ENCODE data around the gene AUTS2. TPM values are rescaled to one million over a fixed set of nuclear protein-coding genes. Genes with fewer than 3 reads are reported as not detected.

AUTS2 gene
- total RNA-seq, 2 donors from 2014 or later = 0.53 to 2.2 TPM

DNA sequence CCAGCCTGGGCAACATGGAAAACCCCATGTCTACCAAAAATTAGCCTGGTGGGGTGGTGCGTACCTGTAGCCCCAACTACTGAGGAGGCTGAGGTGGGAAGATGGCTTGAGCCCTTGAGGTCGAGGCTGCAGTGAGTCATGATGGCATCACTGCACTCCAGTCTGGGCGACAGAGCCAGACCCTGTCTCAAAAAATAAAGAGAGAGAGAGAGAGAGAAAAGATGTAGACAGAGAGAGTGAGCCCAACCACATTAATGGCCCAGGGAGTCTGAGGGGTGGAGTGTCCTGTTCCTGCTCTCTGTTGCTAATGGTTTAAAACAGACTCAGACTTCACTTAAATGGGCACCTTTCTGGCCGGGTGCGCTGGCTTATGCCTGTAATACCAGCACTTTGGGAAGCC is 1078.0 kb downstream of the AUTS2 start:
- ATAC-seq (no peak), DNase-seq (ENCODE audit: low spot score in 2 of 2) (no peak)
- H3K9me3 Mint-ChIP-seq = no peaks in the 10 kb centered on the region
- H3K27ac Mint-ChIP-seq = no peak overlapping the region
- H3K36me3 Mint-ChIP-seq = peaks cover 0 to 4% of the 10 kb centered on the region in 2 donors

DNA sequence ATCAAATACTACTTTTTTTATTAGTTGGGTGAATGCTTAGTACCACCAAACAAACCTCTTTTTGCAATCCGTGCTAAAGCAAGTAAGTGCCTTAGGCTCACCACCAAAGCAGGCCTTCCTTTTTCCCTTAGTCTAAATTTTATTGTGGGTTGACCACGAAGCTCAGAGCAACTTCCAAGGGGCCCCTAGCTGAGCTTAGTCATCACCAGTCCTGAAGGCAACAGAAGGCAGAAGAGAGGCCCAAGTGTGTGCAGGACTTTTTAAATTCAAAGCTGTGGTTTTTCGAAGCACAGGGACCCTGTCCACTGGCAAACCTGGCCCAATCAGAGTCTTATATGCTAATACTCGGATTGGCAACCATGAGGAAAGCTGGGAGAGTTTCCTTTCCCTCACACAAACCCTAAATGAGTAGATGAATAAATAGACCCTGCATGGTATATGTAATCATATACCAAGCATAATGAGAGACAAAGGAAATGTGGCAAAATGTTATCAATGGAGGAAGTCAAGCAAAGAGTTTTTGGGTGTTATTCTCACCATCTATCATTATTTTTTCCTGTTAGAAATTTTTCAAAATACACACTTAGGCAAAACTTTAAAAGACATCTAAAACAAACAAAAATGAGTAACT is 1080.5 kb downstream of the AUTS2 start:
- ATAC-seq (peak in 1 of 2 donors; percentile 55), DNase-seq (ENCODE audit: low spot score in 2 of 2) (no peak)
- Mint-ChIP-seq H3K36me3 (peaks cover 0 to 4% of the 10 kb centered on the region in 2 donors), H3K9me3 (no peaks in the 10 kb centered on the region), H3K27ac (no peak overlapping the region)

DNA sequence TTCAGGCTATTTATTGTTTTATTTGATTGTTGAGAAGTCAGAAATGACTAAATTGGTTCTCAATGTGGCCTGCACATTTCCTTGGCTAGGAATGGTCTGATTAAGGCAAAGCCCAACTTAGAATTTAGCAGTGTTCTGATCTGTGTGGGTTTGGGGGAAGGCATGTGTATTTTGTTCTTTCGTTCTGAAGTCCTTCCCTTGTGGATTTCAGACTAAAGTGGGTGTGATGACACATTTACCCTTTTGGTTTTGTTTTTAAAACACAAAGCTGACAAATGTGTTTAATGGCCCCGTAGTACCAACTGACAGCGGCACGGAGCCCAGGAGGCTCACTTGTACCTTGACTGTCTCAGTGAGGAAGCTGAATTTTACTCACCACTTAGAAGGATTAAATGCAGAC is 1081.4 kb downstream of the AUTS2 start:
- H3K9me3 Mint-ChIP-seq = peaks cover 0 to 5% of the 10 kb centered on the region in 2 donors
- peaks cover 0 to 4% of the 10 kb centered on the region in 2 donors for H3K36me3 Mint-ChIP-seq
- H3K27ac Mint-ChIP-seq = no peak overlapping the region

DNA sequence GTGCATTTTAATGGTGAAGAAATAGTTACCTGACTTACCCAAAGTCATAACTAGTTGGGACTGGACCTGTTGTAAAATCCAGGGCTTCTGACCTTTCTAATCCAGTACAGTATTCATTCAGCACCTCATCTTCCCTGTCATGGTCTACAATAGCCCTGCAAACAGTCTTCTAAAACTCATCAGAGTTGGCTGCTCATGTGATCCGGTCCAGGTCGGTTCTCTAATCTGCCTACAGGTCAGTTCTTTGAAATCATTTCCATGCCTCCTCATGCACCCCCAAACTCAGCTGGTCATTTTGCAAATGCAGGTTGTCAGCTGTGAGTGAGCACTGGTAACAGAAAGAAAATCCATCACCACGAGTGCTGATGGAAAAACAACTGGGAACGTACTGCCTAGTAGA is 1082.0 kb downstream of the AUTS2 start:
- DNase-seq (ENCODE audit: low spot score in 2 of 2) (no peak), ATAC-seq (no peak)
- no peak overlapping the region for H3K27ac Mint-ChIP-seq
- H3K36me3 Mint-ChIP-seq = peaks cover 0 to 4% of the 10 kb centered on the region in 2 donors
- peaks cover 0 to 5% of the 10 kb centered on the region in 2 donors for H3K9me3 Mint-ChIP-seq

More for the DNA sequence above, 1081.4 kb downstream of the AUTS2 start:
- ATAC-seq (peak; percentile 69 to 83), DNase-seq (ENCODE audit: low spot score in 2 of 2) (no peak)

DNA sequence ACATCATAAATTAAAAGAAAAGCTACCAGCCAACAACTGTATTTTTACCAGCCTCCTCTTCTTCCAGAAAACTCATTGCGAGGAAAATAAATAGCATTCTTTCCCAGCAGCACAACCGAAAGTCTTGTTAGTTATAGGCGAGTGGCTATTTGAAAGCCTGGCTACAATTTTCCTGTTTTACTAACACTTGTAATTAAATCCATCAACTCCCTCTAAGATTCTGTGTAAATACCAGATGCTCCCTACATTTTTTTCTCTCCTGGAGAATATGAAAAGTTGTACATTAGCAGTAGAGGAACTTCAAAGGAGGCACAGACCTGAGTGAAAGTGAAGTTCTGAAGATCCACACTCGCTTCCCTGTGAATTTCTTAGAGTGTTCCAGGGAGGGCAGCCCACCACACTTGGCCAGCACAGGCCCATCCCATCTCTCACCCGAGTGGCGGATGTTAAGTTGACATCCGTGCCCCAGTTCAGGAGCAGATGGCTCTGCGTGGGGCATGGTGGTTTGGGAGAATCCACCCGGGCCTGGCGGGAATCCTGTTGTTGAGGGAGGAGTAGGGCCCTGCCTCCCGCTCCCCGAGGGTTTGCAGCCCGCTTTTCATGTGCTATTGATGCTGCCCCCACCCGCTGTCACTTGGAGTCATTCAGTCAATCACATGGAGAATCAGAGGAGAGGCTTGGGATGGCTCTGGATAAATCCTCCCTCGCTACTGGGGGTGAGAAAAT is 1082.6 kb downstream of the AUTS2 start:
- Mint-ChIP-seq H3K36me3 (peaks cover 0 to 4% of the 10 kb centered on the region in 2 donors), H3K27ac (no peak overlapping the region), H3K9me3 (peaks cover 0 to 5% of the 10 kb centered on the region in 2 donors)
- DNase-seq (ENCODE audit: low spot score in 2 of 2) (no peak), ATAC-seq (no peak)

DNA sequence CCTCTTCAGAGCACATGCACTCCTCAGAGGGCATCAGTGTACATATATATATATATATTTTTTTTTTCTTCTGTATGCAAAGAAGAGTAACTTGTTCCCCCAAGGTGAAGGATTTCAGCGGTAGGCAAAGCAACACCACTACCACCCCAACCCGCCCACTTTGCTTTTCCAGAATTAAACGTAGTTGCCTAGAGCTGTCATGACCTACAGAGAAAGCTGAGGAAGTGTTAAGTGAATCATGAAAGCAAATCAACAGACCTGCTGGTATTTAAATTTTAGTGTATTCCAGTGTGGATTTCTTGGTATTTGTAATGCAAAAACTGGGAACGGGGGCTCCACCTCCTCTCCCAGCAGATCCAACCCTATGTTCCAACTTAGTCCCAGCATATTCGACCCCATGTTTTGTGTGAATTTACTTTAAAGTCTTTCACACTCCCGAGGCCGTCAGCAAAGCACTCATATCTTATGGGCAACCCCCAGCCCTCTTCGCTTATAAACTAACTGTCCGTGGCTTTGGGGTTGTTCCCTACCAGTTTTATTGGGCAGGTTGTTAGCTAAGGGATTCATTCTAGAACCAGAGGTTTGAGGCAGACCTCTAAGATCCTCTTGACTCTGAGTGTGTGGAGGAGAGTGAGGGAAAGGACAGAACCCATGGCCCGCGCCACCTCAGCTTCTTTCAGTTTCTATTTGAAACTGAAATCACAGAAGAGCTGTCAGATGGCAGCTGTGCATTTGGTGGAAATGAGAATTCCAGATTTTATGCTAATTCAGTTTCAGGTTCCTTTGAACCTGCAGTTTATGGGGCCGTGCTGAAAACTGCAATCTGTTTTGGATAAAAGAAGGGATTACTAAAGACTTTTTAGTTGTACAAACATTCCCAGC is 1083.4 kb downstream of the AUTS2 start:
- peak; percentile 49 to 63 for ATAC-seq
- H3K36me3 Mint-ChIP-seq = no peaks in the 10 kb centered on the region
- no peak for DNase-seq (ENCODE audit: low spot score in 2 of 2)
- H3K9me3 Mint-ChIP-seq = peaks cover 0 to 5% of the 10 kb centered on the region in 2 donors
- no peak overlapping the region for H3K27ac Mint-ChIP-seq

DNA sequence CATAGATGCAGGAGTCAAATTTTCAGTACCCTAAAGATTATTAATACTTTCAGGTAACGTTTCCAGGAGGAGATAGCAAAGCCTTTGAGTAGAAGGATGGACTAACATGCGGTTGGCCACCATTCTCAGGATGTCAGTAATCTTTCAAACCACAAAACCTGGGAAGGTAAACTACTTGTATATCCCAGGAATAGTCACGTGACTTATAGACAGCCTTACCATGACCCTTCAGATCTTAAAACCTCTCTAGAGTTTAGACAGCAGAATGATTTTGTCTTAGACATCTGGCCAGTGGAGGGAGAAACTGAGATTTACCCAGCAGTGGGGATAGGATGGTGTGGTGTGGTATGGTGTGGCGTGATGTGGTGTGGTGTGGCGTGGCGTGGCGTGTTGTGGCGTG is 1085.9 kb downstream of the AUTS2 start:
- no peak for DNase-seq (ENCODE audit: low spot score in 2 of 2)
- Mint-ChIP-seq H3K27ac (no peak overlapping the region), H3K9me3 (peaks cover 3 to 5% of the 10 kb centered on the region in 2 donors), H3K36me3 (no peaks in the 10 kb centered on the region)
- no peak for ATAC-seq

DNA sequence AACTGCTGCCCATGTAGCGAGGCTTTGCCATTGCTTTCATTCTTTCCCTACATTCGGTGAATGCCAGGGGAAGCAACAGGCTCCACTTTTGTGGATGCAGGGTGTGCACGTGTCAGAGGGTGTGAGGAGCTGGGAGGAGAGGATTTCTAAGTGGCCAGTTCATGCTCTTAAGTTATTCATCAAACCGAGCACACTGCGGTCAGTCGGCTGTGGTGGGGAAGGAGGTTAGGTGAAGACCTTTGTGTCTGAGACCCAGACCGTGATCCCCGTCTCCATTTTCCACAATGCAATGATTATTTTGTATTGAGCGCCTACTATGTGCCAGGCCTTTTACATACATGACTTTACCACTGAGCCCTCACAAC is 1095.0 kb downstream of the AUTS2 start:
- ATAC-seq (no peak), DNase-seq (ENCODE audit: low spot score in 2 of 2) (no peak)
- Mint-ChIP-seq H3K36me3 (peaks cover 0 to 5% of the 10 kb centered on the region in 2 donors), H3K27ac (no peak overlapping the region), H3K9me3 (no peaks in the 10 kb centered on the region)

DNA sequence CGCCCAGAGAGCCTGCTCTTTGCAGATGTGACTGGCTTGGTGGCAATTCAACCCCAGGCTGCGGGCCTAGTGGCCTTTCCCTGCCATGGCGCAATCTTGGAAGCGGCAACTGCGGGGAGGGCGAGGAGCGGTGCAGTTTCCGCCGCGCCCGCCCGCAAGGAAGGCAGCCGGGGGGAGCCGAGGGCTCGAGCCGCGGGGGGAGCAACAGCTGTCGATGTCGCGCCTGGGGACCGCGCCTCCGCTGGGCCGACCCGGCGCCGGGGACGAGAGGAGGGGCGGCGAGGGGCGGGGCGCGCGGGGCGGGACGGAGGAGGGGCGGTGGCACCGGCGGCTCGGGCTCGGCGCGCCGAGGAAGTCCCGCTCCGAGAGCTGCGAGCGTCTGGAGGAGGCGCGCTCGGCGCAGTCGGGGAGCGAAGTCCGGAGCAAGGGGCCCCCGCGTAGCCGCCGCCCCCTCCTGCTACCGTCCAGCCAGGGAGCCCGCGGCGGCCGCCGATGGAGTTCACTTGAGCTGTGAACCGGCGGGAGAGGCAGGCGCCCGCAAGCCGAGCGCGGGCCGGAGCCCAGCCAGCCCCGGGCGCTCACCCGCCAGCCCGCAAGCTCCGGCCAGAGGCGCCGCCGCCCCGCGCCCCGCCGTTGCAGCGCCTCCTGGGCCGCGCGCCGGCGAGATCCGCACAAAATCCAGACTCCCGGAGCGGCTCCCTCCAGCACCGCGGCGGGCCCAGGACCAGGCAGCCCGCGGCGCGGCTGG is 1095.6 kb downstream of the AUTS2 start:
- H3K27ac Mint-ChIP-seq = no peak overlapping the region

DNA sequence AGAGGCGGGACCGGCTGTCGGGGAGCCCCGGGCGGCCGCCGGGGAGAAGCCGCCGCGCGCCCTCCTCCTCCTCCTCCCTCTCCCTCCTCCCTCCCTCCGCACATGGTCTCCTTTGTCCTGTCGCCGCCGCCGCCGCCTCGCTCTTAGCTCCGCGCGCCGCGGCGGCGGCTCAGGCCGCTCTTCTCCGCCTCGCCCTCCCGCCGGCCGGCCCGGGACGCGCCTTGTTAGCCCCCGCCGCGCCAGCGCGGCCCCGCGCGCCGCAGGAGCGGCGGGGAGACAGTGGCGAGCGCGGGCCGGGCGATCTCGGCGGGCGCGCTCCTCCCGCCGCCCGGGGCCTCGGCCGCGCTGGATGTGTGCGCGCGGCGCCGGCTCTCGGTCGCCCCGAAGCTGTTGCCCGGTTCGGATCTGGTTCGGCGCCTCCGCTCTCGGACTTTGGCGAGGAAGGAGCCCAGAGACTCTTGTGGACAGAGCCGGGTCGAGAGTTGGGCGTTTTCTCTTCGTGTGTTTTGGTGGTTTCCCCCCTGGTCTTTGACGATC is 1096.2 kb downstream of the AUTS2 start:
- Mint-ChIP-seq H3K36me3 (peaks cover 0 to 5% of the 10 kb centered on the region in 2 donors), H3K9me3 (no peaks in the 10 kb centered on the region), H3K27ac (no peak overlapping the region)
- ATAC-seq (peak; percentile 39 to 65), DNase-seq (ENCODE audit: low spot score in 2 of 2) (no peak)

More for the DNA sequence above, 1095.6 kb downstream of the AUTS2 start:
- peaks cover 0 to 5% of the 10 kb centered on the region in 2 donors for H3K36me3 Mint-ChIP-seq
- DNase-seq (ENCODE audit: low spot score in 2 of 2) (no peak), ATAC-seq (peak; percentile 53 to 73)
- no peaks in the 10 kb centered on the region for H3K9me3 Mint-ChIP-seq

DNA sequence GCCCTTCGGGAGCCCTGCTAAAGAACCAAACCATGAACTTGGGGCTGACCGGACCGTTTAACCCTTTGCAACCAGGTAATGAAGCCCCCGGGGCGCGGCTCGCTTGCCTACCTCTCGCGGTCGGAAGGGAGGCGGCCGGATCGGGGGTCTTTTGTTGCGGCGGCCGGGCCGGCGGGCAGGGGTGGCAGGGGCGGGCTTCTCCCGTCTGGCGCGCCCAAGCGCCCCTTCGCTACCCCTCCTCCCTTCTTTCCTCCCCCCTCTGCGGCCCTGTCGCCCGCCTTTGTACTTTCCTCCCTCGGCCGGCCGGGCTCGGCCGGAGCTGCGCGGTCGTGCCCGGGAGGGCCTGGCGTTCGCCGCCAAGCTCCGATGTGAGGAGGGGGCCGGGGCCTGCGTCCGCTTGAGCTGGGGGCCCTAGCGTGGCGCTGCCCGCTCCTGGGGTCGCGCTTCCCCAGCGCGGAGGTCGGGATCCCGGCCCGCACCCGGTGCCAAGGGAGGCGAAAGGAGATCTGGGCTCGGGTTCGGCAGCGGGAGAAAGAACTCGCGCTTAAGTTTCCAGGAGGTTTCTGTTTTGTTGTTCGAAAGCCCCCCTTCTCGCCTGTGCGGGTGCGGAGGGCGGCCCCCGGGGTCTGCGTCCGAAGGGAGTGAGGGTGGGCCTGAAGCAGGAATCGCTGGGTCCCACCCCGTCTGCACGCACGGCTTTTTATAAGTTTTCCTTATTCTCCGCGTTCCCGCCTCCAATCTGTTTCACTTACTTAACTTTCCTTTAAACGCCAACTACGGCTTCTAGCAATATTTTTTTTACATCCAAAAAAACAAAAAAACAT is 1096.9 kb downstream of the AUTS2 start:
- Mint-ChIP-seq H3K27ac (no peak overlapping the region), H3K9me3 (no peaks in the 10 kb centered on the region), H3K36me3 (peaks cover 0 to 5% of the 10 kb centered on the region in 2 donors)
- no peak for DNase-seq (ENCODE audit: low spot score in 2 of 2)
- no peak for ATAC-seq

DNA sequence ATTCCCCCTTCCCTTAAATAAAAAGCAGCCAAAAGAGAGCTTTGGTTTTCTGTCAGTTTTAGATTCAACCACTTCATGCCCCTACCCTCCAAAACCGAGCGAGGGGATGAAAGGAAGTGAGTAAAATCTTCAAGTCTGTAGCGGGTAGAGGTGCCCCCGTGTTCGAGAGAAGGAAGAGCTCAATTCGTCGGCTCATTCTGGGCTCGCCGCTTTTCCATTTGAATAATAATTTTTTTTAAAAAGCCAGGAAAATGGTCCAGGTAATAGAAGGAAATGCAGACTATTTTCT is 1097.5 kb downstream of the AUTS2 start:
- Mint-ChIP-seq H3K9me3 (no peaks in the 10 kb centered on the region), H3K36me3 (peaks cover 0 to 5% of the 10 kb centered on the region in 2 donors), H3K27ac (no peak overlapping the region)
- ATAC-seq = no peak
- DNase-seq (ENCODE audit: low spot score in 2 of 2) = no peak

DNA sequence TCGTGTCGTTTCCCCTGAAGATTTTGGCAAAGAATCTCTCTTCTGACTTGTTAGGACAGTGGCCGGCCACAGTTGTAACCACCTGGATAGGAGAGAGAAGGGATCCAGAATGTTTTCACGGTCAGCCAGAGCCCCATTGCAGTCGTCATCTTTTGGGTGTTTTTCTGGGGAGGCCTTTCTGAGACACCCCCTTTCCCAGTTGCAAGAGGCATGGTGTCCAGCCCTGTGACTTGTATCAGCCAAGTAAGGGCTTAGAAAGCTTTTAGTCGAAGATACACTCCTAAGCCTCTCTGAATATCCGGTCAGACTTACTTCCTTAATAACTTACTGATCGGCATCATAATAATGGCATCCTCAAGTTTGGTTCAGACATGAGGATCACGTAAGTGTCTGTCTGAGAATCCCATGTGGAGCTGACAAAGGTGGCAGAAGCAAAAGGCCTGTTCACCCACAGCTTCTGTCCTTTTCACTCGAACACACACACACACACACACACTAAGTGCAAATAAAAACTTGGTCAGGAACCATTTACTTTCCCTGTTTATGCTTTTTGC is 1098.0 kb downstream of the AUTS2 start:
- Mint-ChIP-seq H3K36me3 (peaks cover 0 to 5% of the 10 kb centered on the region in 2 donors), H3K9me3 (no peaks in the 10 kb centered on the region), H3K27ac (no peak overlapping the region)
- ATAC-seq = no peak
- no peak for DNase-seq (ENCODE audit: low spot score in 2 of 2)

DNA sequence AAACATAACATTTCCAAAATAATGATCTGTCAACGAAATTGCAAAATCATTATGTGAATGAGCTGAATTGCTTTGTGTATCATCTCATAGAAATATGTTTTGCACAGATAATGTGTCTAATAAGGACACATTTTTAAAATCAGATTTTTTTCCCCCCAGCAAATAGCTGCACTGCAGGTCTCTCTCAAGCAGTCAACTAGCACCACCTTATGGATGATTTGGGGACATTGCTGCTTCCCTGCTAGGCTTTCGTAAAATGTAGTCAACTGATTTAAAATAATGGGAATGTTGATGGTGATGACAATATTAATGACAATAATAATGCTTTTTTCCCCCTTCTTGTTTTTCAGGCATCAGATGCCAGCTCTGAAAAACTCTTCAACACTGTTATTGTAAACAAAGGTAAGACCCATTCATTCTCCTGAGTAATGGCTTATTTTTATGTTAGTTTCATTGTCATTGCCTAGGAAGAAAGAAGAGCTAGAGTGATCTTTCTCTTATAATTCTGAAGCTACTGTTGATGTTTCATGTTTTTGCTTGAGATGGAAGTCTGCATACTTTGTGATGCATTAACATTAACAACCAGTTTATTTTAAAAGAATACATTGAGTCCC is 1100.1 kb downstream of the AUTS2 start:
- Mint-ChIP-seq H3K27ac (no peak overlapping the region), H3K36me3 (peaks cover 0 to 1% of the 10 kb centered on the region in 2 donors), H3K9me3 (no peaks in the 10 kb centered on the region)
- no peak for ATAC-seq
- no peak for DNase-seq (ENCODE audit: low spot score in 2 of 2)

DNA sequence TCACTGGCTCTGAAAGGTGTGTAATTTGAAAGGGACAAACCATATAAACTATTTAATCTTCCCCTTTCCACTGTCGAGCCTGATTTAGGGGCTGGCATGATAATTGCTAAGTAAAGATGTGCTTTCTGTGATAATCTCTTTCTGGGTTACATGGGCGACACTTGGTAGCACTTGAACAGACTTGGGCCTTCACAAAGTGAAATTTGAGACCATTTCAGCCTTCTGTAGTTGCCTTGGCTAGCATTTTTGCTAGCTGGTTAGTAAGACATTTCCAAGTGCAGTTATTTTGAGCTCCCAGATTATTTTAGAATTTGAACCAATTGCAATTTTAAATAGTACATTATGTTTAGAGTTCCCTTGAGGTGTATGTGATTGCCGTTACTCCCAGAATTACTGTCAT is 1101.0 kb downstream of the AUTS2 start:
- Mint-ChIP-seq H3K27ac (no peak overlapping the region), H3K9me3 (no peaks in the 10 kb centered on the region), H3K36me3 (no peaks in the 10 kb centered on the region)
- DNase-seq (ENCODE audit: low spot score in 2 of 2) (no peak), ATAC-seq (no peak)

Measured in activated naive CD4-positive, alpha-beta T cell treated with anti-CD3 and anti-CD28 coated beads, Interleukin-2, amount 50 U/mL, for 72 hours (primary cell).